ENCODE data around the gene RBKS. TPM values are rescaled to one million over a fixed set of nuclear protein-coding genes. Genes with fewer than 3 reads are reported as not detected.

RBKS gene
- total and polyA plus RNA-seq, 2 of the 13 experiments (the other 11 are each of a cell fraction or from before 2014, with no cell fraction given) = 7.7 to 8.3 TPM

DNA sequence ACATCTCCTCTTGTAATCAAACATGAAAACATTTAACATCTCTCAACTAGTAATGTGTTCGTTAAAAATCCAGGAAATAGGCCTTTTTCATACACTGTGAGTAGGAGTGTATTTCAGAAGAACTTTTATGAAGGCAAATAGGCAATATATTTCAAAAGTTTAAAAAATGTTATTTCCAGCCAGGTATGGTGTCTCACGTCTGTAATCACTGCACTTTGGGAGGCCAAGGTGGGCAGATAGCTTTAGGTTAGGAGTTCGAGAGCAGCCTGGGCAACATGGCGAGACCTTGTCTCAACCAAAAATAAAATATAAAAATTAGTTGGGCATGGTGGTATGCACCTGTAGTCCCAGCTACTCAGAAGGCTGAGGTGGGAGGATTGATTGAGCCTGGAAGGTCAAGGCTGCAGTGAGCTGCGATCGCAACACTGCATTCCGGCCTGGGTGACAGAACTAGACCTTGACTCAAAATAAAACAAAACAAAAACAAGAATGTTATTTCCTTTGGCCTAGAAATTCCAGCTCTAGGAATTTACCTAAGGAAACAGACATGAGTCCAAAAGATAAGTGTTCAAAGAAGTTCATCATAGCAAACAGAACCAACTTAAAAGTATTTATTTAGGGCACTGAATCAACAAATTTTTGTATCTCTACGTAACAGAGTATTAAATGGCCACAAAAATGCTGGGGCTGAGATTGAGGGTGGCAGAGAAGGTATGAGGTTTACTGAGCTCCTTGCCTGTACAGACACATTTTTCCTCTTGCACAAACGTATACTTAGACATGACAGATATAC is 14.9 kb downstream of the RBKS start (continued):
- TF ChIP-seq, protein P1, sequence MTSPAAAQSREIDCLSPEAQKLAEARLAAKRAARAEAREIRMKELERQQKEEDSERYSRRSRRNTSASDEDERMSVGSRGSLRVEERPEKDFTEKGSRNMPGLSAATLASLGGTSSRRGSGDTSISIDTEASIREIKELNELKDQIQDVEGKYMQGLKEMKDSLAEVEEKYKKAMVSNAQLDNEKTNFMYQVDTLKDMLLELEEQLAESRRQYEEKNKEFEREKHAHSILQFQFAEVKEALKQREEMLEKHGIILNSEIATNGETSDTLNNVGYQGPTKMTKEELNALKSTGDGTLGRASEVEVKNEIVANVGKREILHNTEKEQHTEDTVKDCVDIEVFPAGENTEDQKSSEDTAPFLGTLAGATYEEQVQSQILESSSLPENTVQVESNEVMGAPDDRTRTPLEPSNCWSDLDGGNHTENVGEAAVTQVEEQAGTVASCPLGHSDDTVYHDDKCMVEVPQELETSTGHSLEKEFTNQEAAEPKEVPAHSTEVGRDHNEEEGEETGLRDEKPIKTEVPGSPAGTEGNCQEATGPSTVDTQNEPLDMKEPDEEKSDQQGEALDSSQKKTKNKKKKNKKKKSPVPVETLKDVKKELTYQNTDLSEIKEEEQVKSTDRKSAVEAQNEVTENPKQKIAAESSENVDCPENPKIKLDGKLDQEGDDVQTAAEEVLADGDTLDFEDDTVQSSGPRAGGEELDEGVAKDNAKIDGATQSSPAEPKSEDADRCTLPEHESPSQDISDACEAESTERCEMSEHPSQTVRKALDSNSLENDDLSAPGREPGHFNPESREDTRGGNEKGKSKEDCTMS (CRISPR knock-in tag; conservative IDR thresholded peaks at IDR 0.05) = no peak
- TF ChIP-seq, protein P2, sequence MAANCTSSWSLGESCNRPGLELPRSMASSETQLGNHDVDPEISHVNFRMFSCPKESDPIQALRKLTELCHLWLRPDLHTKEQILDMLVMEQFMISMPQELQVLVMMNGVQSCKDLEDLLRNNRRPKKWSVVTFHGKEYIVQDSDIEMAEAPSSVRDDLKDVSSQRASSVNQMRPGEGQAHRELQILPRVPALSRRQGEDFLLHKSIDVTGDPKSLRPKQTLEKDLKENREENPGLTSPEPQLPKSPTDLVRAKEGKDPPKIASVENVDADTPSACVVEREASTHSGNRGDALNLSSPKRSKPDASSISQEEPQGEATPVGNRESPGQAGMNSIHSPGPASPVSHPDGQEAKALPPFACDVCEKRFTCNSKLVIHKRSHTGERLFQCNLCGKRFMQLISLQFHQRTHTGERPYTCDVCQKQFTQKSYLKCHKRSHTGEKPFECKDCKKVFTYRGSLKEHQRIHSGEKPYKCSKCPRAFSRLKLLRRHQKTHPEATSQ (CRISPR knock-in tag; IDR thresholded peaks at IDR 0.05; ENCODE audit: borderline replicate concordance) = no peak
- TF ChIP-seq, protein P3, sequence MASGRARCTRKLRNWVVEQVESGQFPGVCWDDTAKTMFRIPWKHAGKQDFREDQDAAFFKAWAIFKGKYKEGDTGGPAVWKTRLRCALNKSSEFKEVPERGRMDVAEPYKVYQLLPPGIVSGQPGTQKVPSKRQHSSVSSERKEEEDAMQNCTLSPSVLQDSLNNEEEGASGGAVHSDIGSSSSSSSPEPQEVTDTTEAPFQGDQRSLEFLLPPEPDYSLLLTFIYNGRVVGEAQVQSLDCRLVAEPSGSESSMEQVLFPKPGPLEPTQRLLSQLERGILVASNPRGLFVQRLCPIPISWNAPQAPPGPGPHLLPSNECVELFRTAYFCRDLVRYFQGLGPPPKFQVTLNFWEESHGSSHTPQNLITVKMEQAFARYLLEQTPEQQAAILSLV (CRISPR knock-in tag; IDR thresholded peaks at IDR 0.05; ENCODE audit: borderline replicate concordance) = peak; percentile 35; the same call in 1 of the 2 replicates
- TF ChIP-seq STAG1 (CRISPR knock-in tag; IDR thresholded peaks at IDR 0.05) = 0 out of 2 replicates have a peak, but pooled peaks have one; percentile 6
- TF ChIP-seq, protein P4, sequence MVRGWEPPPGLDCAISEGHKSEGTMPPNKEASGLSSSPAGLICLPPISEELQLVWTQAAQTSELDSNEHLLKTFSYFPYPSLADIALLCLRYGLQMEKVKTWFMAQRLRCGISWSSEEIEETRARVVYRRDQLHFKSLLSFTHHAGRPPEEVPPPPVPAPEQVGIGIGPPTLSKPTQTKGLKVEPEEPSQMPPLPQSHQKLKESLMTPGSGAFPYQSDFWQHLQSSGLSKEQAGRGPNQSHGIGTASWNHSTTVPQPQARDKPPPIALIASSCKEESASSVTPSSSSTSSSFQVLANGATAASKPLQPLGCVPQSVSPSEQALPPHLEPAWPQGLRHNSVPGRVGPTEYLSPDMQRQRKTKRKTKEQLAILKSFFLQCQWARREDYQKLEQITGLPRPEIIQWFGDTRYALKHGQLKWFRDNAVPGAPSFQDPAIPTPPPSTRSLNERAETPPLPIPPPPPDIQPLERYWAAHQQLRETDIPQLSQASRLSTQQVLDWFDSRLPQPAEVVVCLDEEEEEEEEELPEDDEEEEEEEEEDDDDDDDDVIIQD (CRISPR knock-in tag; IDR thresholded peaks at IDR 0.05; ENCODE audit: low read depth) = peak; percentile 58; the same call in 1 of the 2 replicates
- TF ChIP-seq ATAD3A (CRISPR knock-in tag; IDR thresholded peaks at IDR 0.05) = no peak
- TF ChIP-seq ZBTB20 (CRISPR knock-in tag; IDR thresholded peaks at IDR 0.05; ENCODE audit: borderline replicate concordance, low read depth) = peak; percentile 58; the same call in 1 of the 2 replicates
- TF ChIP-seq ZNF44 (CRISPR knock-in tag; IDR thresholded peaks at IDR 0.05) = no peak
- no peak for TF ChIP-seq STAT5B (CRISPR knock-in tag; IDR thresholded peaks at IDR 0.05)
- no peak for TF ChIP-seq ZNF138 (CRISPR knock-in tag; IDR thresholded peaks at IDR 0.05; ENCODE audit: low read depth)
- TF ChIP-seq, protein P5, sequence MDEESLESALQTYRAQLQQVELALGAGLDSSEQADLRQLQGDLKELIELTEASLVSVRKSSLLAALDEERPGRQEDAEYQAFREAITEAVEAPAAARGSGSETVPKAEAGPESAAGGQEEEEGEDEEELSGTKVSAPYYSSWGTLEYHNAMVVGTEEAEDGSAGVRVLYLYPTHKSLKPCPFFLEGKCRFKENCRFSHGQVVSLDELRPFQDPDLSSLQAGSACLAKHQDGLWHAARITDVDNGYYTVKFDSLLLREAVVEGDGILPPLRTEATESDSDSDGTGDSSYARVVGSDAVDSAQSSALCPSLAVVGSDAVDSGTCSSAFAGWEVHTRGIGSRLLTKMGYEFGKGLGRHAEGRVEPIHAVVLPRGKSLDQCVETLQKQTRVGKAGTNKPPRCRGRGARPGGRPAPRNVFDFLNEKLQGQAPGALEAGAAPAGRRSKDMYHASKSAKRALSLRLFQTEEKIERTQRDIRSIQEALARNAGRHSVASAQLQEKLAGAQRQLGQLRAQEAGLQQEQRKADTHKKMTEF (CRISPR knock-in tag; IDR thresholded peaks at IDR 0.05) = peak; percentile 93
- peak; percentile 38; the same call in 1 of the 2 replicates for TF ChIP-seq CREB1 (IDR thresholded peaks at IDR 0.05)
- TF ChIP-seq CREB1 (CRISPR knock-in tag; IDR thresholded peaks at IDR 0.05) = peak; percentile 82
- TF ChIP-seq, protein P6, sequence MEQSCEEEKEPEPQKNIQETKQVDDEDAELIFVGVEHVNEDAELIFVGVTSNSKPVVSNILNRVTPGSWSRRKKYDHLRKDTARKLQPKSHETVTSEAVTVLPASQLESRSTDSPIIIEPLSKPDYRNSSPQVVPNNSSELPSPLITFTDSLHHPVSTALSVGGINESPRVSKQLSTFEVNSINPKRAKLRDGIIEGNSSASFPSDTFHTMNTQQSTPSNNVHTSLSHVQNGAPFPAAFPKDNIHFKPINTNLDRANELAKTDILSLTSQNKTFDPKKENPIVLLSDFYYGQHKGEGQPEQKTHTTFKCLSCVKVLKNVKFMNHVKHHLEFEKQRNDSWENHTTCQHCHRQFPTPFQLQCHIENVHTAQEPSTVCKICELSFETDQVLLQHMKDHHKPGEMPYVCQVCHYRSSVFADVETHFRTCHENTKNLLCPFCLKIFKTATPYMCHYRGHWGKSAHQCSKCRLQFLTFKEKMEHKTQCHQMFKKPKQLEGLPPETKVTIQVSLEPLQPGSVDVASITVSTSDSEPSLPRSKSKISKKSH (CRISPR knock-in tag; IDR thresholded peaks at IDR 0.05; ENCODE audit: borderline replicate concordance) = no peak
- TF ChIP-seq KDM3A (CRISPR knock-in tag; IDR thresholded peaks at IDR 0.05; ENCODE audit: low read depth) = peak; percentile 59; the same call in 1 of the 2 replicates
- TF ChIP-seq, protein P7, sequence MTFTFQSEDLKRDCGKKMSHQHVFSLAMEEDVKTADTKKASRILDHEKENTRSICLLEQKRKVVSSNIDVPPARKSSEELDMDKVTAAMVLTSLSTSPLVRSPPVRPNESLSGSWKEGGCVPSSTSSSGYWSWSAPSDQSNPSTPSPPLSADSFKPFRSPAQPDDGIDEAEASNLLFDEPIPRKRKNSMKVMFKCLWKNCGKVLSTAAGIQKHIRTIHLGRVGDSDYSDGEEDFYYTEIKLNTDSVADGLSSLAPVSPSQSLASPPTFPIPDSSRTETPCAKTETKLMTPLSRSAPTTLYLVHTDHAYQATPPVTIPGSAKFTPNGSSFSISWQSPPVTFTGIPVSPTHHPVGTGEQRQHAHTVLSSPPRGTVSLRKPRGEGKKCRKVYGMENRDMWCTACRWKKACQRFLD (CRISPR knock-in tag; IDR thresholded peaks at IDR 0.05; ENCODE audit: borderline replicate concordance) = no peak
- no peak for TF ChIP-seq ZNF558 (CRISPR knock-in tag; IDR thresholded peaks at IDR 0.05; ENCODE audit: borderline replicate concordance)

Measured in HepG2 (cell line).